Heart right ventricle (tissue), 16 donors: ENCODE data around the gene PRR5L. TPM values are rescaled to one million over a fixed set of nuclear protein-coding genes. Genes with fewer than 3 reads are reported as not detected.

Source experiments
- ATAC-seq, 8 donors: fragments of 200-7000 bp; cut with Tn5 transposase; one replicate each; pipeline ENCODE4 v1.9.1; 2020; ENCODE audit warnings: mild to moderate bottlenecking in 8 of 8, moderate library complexity in 8 of 8, moderate number of reproducible peaks in 1 of 8
- DNase-seq, 2 donors: peaks; one replicate each; pipeline ENCODE4 v3.0.0-alpha.2; 2020
- H3K27ac ChIP-seq, 10 donors: fragments of 200-600 bp; sonication (generic) in 2 of 10; one replicate each; pipeline versions ENCODE4 v1.5.0 to v1.8.0; 2020 to 2022; ENCODE audit warnings: mild to moderate bottlenecking in 3 of 10
- H3K27me3 ChIP-seq, 7 donors: fragments of 200-600 bp; one replicate each; pipeline ENCODE4 v1.8.0; 2021 to 2022; ENCODE audit warnings: mild to moderate bottlenecking in 2 of 7
- H3K36me3 ChIP-seq, 9 donors: fragments of 200-600 bp; sonication (generic) in 1 of 9; one replicate each; pipeline versions ENCODE4 v1.5.0 to v1.8.0; 2020 to 2022; ENCODE audit warnings: mild to moderate bottlenecking in 2 of 9
- H3K4me1 ChIP-seq, 9 donors: fragments of 200-600 bp; sonication (generic) in 1 of 9; one replicate each; pipeline versions ENCODE4 v1.5.0 to v1.8.0; 2020 to 2022; ENCODE audit warnings: mild to moderate bottlenecking in 4 of 9
- H3K4me3 ChIP-seq, 10 donors: fragments of 200-600 bp; sonication (generic) in 2 of 10; one replicate each; pipeline versions ENCODE4 v1.5.0 to v1.8.0; 2020 to 2022; ENCODE audit warnings: mild to moderate bottlenecking in 7 of 10, moderate library complexity in 2 of 10
- H3K9me3 ChIP-seq, 11 donors: fragments of 200-600 bp in 10 of 11; sonication (generic) in 2 of 11; one replicate each; pipeline versions ENCODE4 v1.5.0 to v1.8.0; 2013 to 2022; ENCODE audit warnings: mild to moderate bottlenecking in 2 of 11, control low read depth in 1 of 11, moderate library complexity in 1 of 11
- WGBS, 2 donors: extraction: QIAGEN DNeasy Blood & Tissue Kit; methylation state at CpG; one replicate each; pipeline ENCODE4 v1.1.7; 2013; ENCODE audit warnings: inconsistent platforms in 1 of 2; 5-methylcytosine and 5-hydroxymethylcytosine counted together
- intact Hi-C, 10 donors: fragments of 100-400 bp; cut with DNase I; formaldehyde crosslinking; loops; one replicate each; pipeline versions ENCODE4 v1.11.1 to v1.14.2; 2022
- long read RNA-seq, 3 donors: library from polyadenylated mRNA; unstranded; transcript quantifications; one replicate each; pipeline ENCODE4 v2.0.0, GENCODE V29; 2020 to 2021
- polyA plus RNA-seq, 2 donors: library from polyadenylated mRNA; stranded (reverse); fragments of 200-250 nt; gene quantifications; one replicate each; pipeline ENCODE4 v1.2.3, GENCODE V29; 2013
- total RNA-seq, 10 donors: library from RNA; stranded (reverse); fragmentation: NEBNext Ultra II Directional in 3 of 10; extraction: Animal tissue kit (Norgen Biotek cat#: 25700) in 3 of 10; gene quantifications; one replicate each; pipeline versions ENCODE4 v1.2.1 to v1.2.4, GENCODE V29; 2021 to 2023
- TF ChIP-seq, protein P1 (sequence below), 9 donors: fragments of 200-600 bp; sonication (generic) in 2 of 9; IDR thresholded peaks; one replicate each; pipeline versions ENCODE4 v1.5.0 to v1.8.0; 2021 to 2022; ENCODE audit warnings: antibody characterized with exemption in 9 of 9, mild to moderate bottlenecking in 5 of 9, moderate library complexity in 1 of 9
- donor health status: Arrhythmogenic right ventricular cardiomyopathy.
- donor health status: ischemic (EF 13 %, LVEDD 7.1; RV severe dilation, severe dysfunction).
- donor health status: healthy with polysubstance abuse.
- donor health status: DM: no; HTN: yes; CAD: no.
- donor health status: DM: no; HTN: no; CAD: no.
- donor health status: ischemic (EF 25% LVEDD 6.9; RV normal size, moderate dysfunction).
- donor health status: ischemic (EF 25% LVEDD 5.7; RV mildly dilated, moderate dysfunction).
- donor health status: healthy.
- donor health status: DM: yes; HTN: yes; CAD: no.
- donor health status: Ischemic cardiomyopathy.
- donor health status: ischemic (EF 35%, LVEDD 5.7; RV mildly dilated, moderate dysfunction).
- donor health status: nonischemic (EF 11% LVEDD 7.7; RV severe dilation, severe dysfunction).
- donor health status: DM: yes; HTN: yes; CAD: no.
- donor health status: PGD.
- donor health status: ischemic (EF 29% LVEDD 5.4; RV normal size, mild dysfunction).
- donor health status: nonischemic (EF 23%, LVEDD 6.1; RV moderate dilation, normal function).

Gene PRR5L
- 10 to 100 TPM in 1 of 10 donors, 1 to 10 TPM in 9; 1.5 to 10.7 (median 2.4) TPM for total RNA-seq
- 1 to 10 TPM in 1 of 2 donors, under 1 TPM in 1; 0.80 to 2.5 TPM for polyA plus RNA-seq
- long read RNA-seq, donor 1, partial matches to known transcripts = 0 of 3 reads
- long read RNA-seq, donor 1, other reads (novel, unspliced or antisense) = 3 of 3 reads
- long read RNA-seq, donor 2, partial matches to known transcripts = 1 of 1 reads
- long read RNA-seq, donor 2, other reads (novel, unspliced or antisense) = 0 of 1 reads
- long read RNA-seq, donor 3 = 0 reads

DNA sequence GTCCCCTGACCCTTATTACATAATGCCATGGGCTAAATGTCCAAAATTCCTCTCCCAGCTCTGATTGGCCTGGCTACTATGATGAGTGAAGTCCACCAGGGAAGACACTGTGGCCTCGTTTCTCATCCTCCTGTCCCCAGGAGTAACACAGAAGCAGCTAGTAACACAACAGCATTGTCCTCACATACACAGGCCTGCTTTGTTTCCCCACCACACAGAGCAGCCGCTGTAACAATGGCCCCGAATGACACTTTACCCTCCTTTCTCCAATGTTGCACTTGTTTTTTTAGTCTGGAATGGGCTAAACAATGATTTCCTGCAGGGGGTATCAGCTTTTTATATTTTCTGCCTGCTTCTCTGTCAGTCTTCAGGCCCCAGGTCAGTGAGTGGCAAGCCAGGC is at the start of gene PRR5L:
PRR5L (plus strand) TSS at position 363 of the 400 bp plus-strand sequence. CDS start 104,834 bp downstream, outside the sequence.
- H3K27ac ChIP-seq = no peak within 1 kb of the TSS
- intact Hi-C loops = loop anchor here in 2 of 10 donors (5.0 to 10.0 kb wide), 2 partner anchors 179 to 181 kb away; no protein-coding TSS in a partner anchor
- no peak for ATAC-seq

GRCh38 chr11:36247493-36247892 is 48.6 kb upstream of the PRR5L start:
- no peaks in the 10 kb centered on the region for H3K36me3 ChIP-seq
- H3K27me3 ChIP-seq = peaks cover 0 to 13% (median 0%) of the 10 kb centered on the region in 7 donors
- H3K27ac ChIP-seq = peak overlapping the region in 1 of 10 donors; percentile 63
- peaks cover 0 to 21% (median 0%) of the 10 kb centered on the region in 9 donors for H3K4me1 ChIP-seq
- WGBS, 2 donors = 58 to 61% methylated on average over 3 of the region's 3 CpGs
- no peak for DNase-seq
- H3K4me3 ChIP-seq = no peak overlapping the region
- TF ChIP-seq, protein P1, sequence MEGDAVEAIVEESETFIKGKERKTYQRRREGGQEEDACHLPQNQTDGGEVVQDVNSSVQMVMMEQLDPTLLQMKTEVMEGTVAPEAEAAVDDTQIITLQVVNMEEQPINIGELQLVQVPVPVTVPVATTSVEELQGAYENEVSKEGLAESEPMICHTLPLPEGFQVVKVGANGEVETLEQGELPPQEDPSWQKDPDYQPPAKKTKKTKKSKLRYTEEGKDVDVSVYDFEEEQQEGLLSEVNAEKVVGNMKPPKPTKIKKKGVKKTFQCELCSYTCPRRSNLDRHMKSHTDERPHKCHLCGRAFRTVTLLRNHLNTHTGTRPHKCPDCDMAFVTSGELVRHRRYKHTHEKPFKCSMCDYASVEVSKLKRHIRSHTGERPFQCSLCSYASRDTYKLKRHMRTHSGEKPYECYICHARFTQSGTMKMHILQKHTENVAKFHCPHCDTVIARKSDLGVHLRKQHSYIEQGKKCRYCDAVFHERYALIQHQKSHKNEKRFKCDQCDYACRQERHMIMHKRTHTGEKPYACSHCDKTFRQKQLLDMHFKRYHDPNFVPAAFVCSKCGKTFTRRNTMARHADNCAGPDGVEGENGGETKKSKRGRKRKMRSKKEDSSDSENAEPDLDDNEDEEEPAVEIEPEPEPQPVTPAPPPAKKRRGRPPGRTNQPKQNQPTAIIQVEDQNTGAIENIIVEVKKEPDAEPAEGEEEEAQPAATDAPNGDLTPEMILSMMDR (IDR thresholded peaks at IDR 0.05) = no peak
- peaks cover 0 to 16% (median 0%) of the 10 kb centered on the region in 11 donors for H3K9me3 ChIP-seq
- intact Hi-C loops = no loop called here
- ATAC-seq = no peak

More for the DNA sequence above, at the start of gene PRR5L:
- H3K36me3 ChIP-seq = no peaks in the 10 kb centered on the region
- TF ChIP-seq, protein P1 (IDR thresholded peaks at IDR 0.05) = no peak
- DNase-seq = no peak
- H3K27me3 ChIP-seq = no peaks in the 10 kb centered on the region
- 81 to 82% methylated on average over 3 of the region's 3 CpGs for WGBS, 2 donors
- no peak within 1 kb of the TSS for H3K4me3 ChIP-seq
- no peaks in the 10 kb centered on the region for H3K9me3 ChIP-seq
- H3K4me1 ChIP-seq = peaks cover 0 to 9% (median 3%) of the 10 kb centered on the region in 9 donors

DNA sequence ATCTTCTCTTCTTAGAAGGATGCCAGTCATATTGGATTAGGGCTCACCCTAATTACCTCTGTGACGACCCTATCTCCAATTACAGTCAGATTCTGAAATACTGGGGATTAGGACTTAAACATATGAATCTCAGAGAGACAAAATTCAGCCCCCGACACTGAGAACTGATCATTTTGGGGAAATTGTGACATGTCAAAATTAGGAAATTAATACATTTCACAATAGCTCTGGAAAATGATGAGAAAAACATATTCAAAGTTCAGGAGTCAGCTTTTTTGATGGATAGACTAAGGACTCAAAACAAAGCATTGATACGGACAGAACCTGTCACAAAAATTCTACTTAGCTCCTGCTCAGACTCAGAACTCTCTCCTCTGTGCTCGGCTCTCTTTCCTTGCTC is 47.7 kb upstream of the PRR5L start:
- TF ChIP-seq, protein P1 (IDR thresholded peaks at IDR 0.05) = no peak
- no peak overlapping the region for H3K4me3 ChIP-seq
- intact Hi-C loops = no loop called here
- peaks cover 0 to 21% (median 0%) of the 10 kb centered on the region in 9 donors for H3K4me1 ChIP-seq
- DNase-seq = no peak
- H3K9me3 ChIP-seq = peaks cover 0 to 16% (median 0%) of the 10 kb centered on the region in 11 donors
- peak overlapping the region in 1 of 10 donors; percentile 63 for H3K27ac ChIP-seq
- H3K27me3 ChIP-seq = peaks cover 0 to 13% (median 0%) of the 10 kb centered on the region in 7 donors
- WGBS, 2 donors = 73 to 77% methylated on average over 4 of the region's 4 CpGs
- ATAC-seq = no peak
- H3K36me3 ChIP-seq = no peaks in the 10 kb centered on the region

DNA sequence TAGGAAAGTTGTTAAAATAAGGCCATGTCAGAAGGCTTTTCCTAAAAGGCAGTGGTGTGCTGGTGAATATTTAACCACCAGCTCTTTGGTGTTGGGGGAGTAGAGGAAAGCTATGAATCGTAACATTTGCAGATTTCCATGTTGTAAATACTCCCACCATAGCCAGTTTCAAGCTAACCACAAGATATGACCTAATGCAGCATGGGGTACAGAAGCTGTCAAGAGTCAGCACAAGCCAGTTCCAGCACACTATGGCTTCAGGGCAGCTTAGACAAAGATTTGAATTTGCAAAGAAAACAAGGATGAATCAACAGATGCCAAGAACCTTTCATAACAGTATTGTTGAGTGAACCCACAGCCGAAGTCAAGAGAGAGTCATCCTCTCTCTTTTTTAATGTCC is 46.8 kb upstream of the PRR5L start:
- peaks cover 0 to 16% (median 0%) of the 10 kb centered on the region in 11 donors for H3K9me3 ChIP-seq
- H3K36me3 ChIP-seq = no peaks in the 10 kb centered on the region
- TF ChIP-seq, protein P1 (IDR thresholded peaks at IDR 0.05) = no peak
- 79 to 83% methylated on average over 2 of the region's 2 CpGs for WGBS, 2 donors
- intact Hi-C loops = no loop called here
- H3K27me3 ChIP-seq = peaks cover 0 to 13% (median 0%) of the 10 kb centered on the region in 7 donors
- no peak overlapping the region for H3K4me3 ChIP-seq
- peaks cover 0 to 21% (median 0%) of the 10 kb centered on the region in 9 donors for H3K4me1 ChIP-seq
- DNase-seq (no peak), ATAC-seq (no peak)
- H3K27ac ChIP-seq = peak overlapping the region in 1 of 10 donors; percentile 63
